GM18867 (cell line): ENCODE measurements around the gene ADAM17.
"Not testable (repeated sequence)": the region's sequence is repeated elsewhere in the genome, so short reads cannot be mapped to it uniquely, and the experiment has no call there.

ENCODE experiments used
- ATAC-seq: cut with Tn5 transposase; IDR thresholded peaks from one replicate; pipeline ENCODE4 v1.9.1; 2021; ENCODE audit warnings: mild to moderate bottlenecking, moderate library complexity; ENCODE audit not compliant: unreplicated experiment

The ADAM17 gene

DNA sequence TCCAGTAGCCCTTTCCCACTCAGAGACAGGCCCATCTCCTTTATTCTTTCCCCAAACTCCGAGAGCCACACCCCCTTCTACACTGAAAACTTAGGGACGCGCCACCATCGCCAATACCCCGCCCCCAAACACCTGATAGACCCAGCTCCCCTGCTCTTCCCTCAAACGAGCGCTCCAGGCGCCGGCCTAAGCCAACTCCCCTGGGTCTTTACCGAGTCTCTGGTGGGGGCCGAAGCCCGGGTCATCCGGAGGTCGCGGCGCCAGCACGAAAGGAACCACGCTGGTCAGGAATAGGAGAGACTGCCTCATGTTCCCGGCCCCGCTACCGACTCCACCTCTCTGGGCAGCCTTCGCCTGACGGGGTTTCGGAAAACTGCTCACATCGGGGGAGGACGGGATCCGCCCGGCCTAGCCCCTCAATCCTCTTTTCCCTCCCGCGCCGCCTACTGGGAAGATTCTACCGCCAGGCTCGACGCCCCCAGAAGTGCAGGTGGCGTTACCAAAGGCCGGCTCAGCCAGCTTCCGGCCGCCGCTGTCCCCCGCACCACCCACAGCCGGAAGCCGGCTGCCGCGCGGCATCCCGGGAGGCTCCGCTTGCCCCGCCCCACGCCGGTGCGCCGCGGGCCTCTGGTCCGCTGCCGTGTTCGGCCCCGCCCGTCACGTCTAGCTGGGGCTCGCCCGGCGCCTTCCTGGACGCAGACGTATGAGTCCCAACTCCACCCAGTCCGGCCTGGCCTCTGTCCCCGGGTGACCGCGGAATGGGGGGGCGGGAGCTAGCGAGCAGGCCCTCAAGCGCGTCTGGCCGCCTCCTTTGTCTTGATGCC lies at the start of gene ADAM17:
Gene ADAM17 (minus strand): TSS at position 534 of the 824 bp plus-strand sequence. CDS start 225 bp downstream, at position 309.
- peak; percentile 88 for ATAC-seq

DNA sequence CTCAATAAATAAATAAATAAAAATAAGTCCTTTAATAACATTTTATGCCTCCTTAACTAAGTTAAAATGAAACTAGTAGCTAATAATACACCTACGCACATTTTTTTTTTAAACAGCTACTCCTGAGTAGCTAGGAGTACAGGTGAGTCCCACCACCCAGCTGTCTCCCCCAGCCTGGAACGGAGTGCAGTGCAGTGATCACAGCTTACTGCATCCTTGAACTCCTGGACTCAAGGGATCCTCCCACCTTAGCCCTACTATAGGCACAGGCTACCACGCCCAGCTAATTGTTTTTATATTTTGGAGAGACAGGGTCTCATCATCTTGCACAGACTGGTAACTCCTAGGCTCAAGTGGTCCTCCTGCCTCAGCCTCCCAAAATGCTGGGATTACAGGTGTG lies 46.8 kb upstream of the ADAM17 start:
- ATAC-seq = no peak

DNA sequence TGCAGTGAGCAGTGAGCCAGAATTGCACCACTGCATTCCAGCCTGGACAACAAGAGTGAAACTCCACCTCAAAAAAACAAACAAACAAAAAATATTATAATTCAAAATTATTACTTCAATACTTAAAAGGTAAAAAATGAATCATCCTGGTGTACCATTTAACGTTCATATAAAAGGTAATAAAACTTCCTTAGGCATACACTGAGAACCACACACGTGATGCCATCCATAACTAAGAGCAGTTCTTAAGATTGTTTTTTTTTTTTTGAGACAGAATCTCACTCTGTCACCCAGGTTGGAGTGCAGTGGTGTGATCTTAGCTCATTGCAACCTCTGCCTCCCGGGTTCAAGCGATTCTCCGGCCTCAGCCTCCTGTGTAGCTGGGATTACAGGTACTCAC lies 45.8 kb upstream of the ADAM17 start:
- ATAC-seq = no peak

DNA sequence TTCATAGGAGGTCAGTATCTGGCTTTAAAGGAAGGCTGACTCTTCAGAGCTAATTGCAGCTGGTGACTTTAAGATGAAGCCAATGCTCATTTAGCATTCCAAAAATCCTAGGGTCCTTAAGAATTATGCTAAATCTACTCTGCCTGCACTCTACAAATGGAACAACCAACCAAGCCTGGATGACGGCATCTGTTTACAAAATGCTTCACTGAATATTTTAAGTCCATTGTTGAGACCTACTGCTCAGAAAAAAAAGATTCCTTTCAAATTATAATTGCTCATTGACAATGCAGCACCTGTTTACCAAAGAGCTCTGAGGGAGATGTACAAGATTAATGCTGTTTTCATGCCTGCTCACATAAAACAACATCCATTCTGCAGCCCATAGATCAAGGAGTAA lies 43.8 kb upstream of the ADAM17 start:
- ATAC-seq = no peak

DNA sequence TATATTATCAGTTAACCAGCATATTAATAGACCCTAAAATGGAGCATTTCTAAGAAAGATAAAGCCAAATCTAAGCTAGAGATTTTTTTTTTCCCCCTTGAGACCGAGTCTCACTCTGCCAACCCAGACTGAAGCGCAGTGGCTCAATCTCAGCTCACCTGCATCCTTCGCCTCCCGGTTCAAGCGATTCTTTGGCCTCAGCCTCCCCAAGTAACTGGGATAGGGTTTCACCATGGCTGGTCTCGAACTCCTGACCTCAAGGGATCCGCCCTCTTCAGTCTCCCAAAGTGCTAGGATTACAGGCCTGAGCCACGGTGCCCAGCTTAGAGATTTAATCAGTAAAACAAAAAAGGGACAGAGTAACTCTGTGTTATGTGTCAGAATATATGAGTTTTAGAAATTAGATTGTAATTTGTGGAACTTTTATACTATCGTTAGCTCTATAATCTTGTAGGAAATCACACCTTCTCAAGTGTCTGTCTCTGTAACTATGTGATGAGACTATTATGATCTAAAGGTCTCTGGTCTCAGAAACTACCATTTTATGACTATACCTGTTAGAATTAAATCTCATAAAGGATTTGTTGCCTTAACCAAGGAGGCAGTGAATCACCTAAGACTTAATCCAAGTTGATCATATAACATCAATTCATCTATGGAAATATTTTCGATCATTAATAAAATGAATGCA lies 41.1 kb upstream of the ADAM17 start:
- ATAC-seq = no peak

DNA sequence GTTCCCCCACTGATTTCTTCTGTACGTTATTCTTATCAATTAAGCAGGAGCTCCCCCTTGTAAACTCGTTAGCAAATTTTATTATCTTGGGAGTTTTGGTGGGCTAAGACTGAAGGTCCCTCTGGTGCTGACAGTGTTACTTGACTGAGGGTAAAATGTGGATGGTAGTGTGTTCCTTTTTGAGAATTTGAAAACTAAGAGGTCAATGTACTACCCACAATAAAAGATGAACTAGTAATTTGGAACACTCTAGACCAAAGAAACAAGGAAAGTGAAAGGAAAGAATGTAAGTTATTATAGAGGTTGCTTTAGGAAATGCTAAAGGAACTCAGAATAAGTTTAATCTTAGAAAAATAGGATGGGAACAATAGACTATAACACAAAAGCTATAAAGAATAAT lies 40.1 kb upstream of the ADAM17 start:
- no peak for ATAC-seq

DNA sequence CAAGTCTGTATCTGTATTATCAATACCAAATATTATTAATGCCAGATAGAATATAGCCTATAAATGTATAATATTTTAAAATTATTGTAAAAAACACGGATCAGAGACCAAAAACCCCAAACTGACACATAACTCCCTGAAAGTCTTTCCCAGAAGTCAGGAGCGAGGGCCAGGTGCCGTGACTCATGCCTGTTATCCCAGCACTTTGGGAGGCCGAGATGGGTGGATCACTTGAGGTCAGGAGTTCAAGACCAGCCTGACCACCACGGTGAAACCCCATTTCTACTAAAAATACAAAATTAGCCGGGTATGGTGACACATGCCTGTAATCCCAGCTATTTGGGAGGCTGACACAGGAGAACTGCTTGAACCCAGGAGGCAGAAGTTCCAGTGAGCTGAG lies 39.6 kb upstream of the ADAM17 start:
- not testable (repeated sequence) for ATAC-seq

DNA sequence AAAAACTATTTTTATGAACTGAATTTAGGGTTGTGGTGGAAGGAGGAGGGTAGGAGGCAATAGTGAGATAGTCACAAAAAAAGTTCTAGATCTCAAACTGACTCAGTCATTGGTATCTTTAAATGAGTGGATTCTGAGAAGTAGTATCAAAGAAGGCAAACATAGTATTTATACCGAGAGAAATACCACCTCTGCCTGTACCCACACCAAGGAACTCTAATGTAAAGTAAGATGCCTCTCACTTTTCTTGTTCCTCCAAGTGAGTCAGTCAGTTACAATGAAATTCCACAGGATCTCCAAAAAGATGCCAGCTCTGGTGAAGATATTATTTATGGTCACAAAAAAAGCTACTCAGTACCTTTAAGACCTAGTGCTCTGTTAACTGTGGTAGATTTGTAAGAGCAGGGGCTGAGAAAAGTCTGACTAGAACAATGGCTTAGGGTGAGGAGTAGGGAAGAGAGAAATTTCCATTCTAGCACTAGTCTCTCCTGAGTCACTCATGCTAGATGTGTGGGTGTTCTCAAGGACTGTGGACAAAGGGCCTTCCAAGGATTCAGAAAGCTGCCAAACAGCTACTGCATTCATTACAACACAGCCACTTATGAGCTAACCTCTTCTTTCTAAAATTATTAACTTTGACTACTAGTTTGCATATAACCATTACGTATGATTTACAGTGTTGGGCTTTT lies 38.9 kb upstream of the ADAM17 start:
- no peak for ATAC-seq

DNA sequence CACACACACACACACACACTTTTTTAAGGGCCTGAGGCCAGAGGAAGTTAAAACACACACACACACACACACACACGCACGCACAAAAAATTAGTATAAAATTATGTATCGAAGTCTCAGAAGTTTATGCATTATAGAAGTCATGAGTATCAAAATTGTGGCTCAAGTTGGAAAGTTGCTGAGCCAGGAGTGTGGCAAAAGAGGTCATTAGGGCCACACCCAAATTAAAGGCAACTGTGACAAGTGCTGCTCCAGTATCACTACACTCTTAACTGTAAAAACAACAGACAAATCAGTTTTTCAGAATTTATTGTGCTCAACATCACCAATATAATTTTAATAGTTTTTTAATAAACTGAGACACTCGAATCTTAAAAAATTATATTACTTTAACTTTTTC lies 38.3 kb upstream of the ADAM17 start:
- ATAC-seq = no peak

DNA sequence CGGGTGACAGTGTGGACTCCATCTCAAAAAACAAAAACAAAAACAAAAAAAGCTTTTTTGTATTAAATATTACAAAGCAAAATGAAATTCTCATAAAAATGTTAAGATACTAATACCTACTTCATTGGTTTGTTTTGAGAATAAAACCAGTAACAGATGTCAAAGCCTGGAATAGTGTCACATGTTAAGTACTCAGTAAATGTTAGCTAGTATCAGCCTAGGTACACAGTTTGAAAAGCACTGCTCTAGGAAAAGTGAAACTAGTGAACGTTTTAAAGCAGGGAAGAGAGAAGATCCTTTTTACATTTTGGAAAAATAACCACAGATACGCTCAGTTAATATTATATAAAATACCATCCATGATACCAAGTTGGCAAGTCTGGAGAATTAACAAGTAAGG lies 37.1 kb upstream of the ADAM17 start:
- ATAC-seq = no peak

DNA sequence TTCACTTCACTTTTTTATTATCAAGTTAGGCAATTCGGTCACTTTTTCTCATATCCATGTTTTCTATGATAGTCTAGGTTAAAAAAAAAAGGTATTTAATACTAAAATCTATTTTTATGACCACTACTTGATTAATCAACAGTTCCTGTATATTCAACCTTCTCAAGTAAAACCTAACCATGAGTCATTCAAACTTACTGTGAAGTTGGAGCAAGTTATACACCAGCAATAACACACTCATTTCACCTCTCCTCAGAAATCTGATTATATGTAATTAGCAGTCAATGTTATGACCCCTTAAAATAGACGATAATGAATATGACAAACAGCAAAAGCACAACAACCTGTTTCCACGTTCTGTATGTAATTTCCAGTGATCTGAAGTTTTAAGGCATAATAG lies 35.0 kb upstream of the ADAM17 start:
- no peak for ATAC-seq

DNA sequence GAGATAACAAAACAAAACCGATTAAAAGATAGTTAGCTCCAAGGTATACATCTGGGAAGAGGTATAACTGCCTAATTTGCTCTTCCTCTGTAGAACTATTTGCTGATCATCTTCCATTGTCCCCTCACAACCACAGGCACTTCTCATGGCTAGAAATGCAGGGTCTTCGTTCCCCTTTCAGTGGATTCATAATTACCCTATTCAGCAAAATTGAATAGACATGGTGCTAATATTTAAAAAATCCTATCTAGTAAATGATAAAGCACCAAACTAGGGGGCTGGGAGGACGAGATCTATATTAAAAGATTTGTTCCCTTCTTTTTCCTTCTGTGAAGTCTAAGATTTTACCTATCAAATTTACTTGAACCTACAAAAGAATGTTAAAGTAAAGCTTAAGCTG lies 30.8 kb upstream of the ADAM17 start:
- ATAC-seq = no peak

DNA sequence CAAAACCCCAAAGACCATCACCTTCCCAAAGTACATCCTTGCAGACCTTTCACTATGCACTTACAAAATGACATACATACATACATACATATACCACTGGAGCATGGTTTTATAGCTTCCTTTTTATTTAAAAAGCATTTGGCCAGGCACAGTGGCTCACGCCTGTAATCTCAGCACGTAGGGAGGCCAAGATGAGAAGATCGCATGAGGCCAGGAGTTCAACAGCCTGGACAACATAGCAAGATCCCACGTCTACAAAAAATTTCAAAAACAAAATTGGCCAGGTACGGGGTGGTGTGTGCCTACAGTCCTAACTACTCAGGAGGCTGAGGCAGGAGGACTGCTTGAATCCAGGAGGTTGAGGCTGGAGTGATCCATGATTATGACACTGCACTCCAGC lies 29.9 kb upstream of the ADAM17 start:
- no peak for ATAC-seq

DNA sequence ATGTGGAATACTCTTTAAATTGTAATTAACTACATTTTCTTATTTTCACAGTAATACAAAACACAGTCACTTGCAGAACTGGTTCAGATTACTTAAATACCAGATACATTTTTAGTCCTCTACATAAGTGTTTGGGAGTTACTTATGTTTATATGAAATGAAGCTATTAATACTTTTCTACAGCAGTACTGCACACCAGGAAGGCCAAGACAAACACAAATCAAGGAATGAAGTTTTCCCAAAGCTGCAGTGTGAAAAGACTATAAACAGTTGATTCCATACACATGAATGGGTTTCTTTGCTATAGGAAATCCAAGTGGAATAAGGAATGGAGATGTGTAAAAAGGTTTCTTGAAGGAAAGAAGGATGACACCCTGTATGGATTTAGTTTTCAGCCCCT lies 29.3 kb upstream of the ADAM17 start:
- ATAC-seq = not testable (repeated sequence)

DNA sequence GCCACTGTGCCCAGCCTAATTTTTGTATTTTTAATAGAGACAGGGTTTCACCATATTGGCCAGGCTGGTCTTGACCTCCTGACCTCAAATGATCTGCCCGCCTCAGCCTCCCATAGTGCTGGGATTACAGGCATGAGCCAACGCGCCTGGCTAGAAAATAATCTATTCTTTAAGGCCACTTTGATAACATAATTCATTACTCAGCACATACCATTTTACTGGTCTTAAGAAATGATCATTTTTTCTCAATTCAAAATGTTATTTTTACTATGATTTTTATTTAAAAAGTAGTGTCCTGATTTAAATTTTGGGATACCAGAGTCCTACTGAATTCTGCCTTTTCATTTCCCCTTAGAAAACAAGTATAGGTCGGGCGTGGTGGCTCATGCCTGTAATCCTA lies 27.0 kb upstream of the ADAM17 start:
- no peak for ATAC-seq

DNA sequence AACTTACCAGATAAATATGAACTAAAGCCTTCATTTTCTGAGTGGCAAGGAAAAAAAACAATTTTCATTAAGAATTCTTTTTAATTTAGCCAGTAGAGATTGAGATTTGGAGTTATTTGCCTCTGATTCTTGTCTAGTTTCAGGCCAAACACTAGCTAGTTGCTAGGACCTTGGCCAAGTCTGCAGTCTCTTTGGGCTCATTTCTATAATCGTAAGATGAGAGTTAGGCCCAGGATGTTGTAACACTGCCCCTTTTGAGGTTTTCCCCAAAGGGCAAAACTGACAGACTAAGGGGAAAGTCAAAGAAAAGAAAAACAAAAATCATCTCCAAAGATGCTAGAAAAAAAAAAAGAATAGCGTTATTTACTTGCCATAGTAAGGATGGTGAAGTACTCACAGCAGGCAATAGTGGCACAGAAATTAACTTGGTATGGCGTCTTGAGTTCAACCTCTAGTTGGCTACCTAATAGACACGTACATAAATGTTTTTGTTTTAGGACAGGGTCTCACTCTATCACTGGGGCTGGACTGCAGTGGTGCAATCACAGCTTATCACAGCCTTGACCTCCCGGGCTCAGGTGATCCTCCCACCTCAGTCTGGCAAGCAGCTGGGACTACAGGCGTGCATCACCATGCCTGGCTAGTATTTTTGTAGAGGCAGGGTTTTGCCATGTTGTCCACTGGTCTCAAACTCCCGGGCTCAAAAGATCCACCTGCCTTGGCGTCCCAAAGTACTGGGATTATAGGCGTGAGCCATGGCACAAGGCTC lies 23.0 kb upstream of the ADAM17 start:
- ATAC-seq = no peak

DNA sequence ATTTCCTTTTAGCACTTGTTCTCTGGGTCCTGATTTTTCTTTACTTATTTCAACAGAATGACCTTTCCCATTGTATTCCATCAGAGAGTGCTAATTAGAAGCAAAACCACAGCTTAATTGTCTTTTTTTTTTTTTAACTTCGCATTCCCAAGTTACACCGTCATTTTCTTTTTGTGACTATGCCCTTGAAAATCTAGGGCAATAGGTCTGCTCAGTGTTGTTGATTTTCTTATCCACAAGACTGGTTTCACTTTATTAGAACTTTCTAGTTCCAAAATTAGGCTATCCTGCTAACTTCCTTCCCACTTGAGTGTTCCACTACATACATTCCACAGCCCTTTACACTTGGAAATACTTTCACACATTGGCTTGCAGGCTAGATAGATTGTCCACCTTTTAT lies 18.7 kb upstream of the ADAM17 start:
- no peak for ATAC-seq

DNA sequence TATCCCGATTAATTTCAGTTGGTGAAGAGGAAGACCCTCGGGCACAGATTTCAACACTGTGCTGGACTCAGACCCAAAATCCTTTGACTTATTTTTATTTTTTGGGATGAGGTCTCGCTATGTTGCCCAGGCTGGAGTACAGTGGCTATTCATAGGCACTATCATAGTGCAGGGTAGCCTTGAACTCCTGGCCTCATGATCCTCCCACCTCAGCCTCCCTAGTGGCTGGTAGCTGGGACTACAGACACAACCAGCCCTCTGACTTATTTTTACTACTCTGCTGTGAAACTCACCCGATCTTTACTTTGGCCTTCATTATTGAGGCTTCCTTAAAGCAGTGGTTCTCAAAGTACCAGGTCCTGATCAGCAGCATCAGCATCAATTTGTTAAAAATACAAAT lies 18.2 kb upstream of the ADAM17 start:
- ATAC-seq = no peak

DNA sequence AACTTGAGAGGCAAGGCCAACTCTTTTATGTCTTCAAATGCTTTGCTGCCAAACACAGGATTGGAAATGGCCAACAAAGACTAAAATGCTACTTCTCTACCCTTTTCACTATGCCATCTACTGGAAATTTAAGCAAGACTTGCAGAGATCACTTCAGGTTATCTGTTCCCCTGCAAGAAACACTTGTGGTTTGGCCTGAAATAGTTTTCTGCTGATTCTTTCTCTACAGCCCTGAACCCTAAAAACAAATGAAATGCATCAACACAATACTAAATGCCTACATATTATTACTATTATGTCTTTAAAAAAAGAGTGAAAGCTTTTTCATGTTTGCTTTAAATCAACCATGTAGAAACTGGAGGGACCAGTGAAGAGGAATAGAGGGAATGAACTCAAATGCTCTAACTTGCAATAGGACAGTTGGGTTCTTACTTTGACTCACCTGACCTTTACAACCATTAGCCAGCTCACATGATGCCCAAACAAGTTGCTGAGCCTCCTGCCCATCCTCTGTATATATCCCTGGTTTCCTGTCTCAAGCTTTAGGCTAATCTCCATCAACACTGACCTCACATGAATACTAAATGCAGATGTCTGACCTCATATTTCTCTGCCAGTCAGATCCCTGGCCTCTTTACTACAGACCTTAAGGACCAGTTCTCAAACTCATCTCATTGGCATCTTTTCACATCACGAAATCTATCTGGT lies 17.5 kb upstream of the ADAM17 start:
- no peak for ATAC-seq
